NCI-H2196 treated with DMSO at 0.1 percent for 48 hours (cell line): Measurements from ENCODE around the gene MYH3.
"Not testable (repeated sequence)": the region's sequence is repeated elsewhere in the genome, so short reads cannot be mapped to it uniquely, and the experiment has no call there.

Source experiments
- DNase-seq: peaks from one replicate; lab custom pipeline; 2025; ENCODE audit not compliant: unreplicated experiment; lab: John Stamatoyannopoulos, UW

MYH3 gene

GRCh38 chr17:10657148-10657547, at the start of gene MYH3:
TSS of gene MYH3 (minus strand) at chr17:10657309. CDS start at chr17:10655064, 2,245 bp downstream.
- DNase-seq = no peak

- no peak for DNase-seq
These were observed 48.6 kb upstream of the MYH3 start for GRCh38 chr17:10705727-10706126.

GRCh38 chr17:10702574-10702973, 45.5 kb upstream of the MYH3 start:
- DNase-seq = no peak

- DNase-seq = no peak
These were observed 42.7 kb upstream of the MYH3 start for GRCh38 chr17:10699856-10700255.

GRCh38 chr17:10698096-10698818, 41.1 kb upstream of the MYH3 start:
- no peak for DNase-seq

- DNase-seq = peak; percentile 67
These were observed 40.3 kb upstream of the MYH3 start, which contains the start of the genes ADPRM and SCO1 for GRCh38 chr17:10697092-10698081. TSS of gene ADPRM (plus strand) at chr17:10697594. CDS start at chr17:10704927, 7,333 bp downstream. TSS of gene SCO1 (minus strand) at chr17:10697533. CDS start at chr17:10697507, 26 bp downstream.

GRCh38 chr17:10695875-10696407, 38.8 kb upstream of the MYH3 start:
- DNase-seq = not testable (repeated sequence)

- DNase-seq = no peak
These were observed 30.4 kb upstream of the MYH3 start for GRCh38 chr17:10687499-10687898.

- DNase-seq = no peak
These were observed 26.7 kb upstream of the MYH3 start for GRCh38 chr17:10683853-10684252.

- DNase-seq = no peak
These were observed 24.8 kb upstream of the MYH3 start for GRCh38 chr17:10681866-10682446.

- DNase-seq = no peak
These were observed 17.6 kb upstream of the MYH3 start for GRCh38 chr17:10674704-10675103.

- no peak for DNase-seq
These were observed 16.2 kb upstream of the MYH3 start for GRCh38 chr17:10673312-10673711.

- no peak for DNase-seq
These were observed 11.7 kb upstream of the MYH3 start for GRCh38 chr17:10668775-10669174.

- no peak for DNase-seq
These were observed 9.8 kb upstream of the MYH3 start for GRCh38 chr17:10666906-10667305.

- no peak for DNase-seq
These were observed 7.5 kb upstream of the MYH3 start for GRCh38 chr17:10664571-10664970.

GRCh38 chr17:10663231-10663630, 6.1 kb upstream of the MYH3 start:
- no peak for DNase-seq

GRCh38 chr17:10661437-10661836, 4.3 kb upstream of the MYH3 start:
- DNase-seq = no peak

GRCh38 chr17:10657879-10658278, 770 bp upstream of the MYH3 start:
- DNase-seq = no peak

GRCh38 chr17:10653987-10654386, 3.1 kb downstream of the MYH3 start:
- DNase-seq = no peak

GRCh38 chr17:10652984-10653659, 4.0 kb downstream of the MYH3 start:
- no peak for DNase-seq

- no peak for DNase-seq
These were observed 5.2 kb downstream of the MYH3 start for GRCh38 chr17:10651927-10652326.
